CD8-positive, alpha-beta memory T cell (primary cell): ENCODE measurements around the gene RTL5. TPM values are rescaled to one million over a fixed set of nuclear protein-coding genes. Genes with fewer than 3 reads are reported as not detected.
A peak's percentile ranks its signal among the peaks of the same experiment; 100 is the strongest.

Source experiments
- CTCF ChIA-PET: fragments of 350-600 bp; sonication (Branson Sonifier 250); formaldehyde crosslinking; loops from one replicate; lab custom pipeline; 2021; ENCODE audit warnings: antibody characterized with exemption; lab: Charles Lee
- POLR2A ChIA-PET: fragments of 350-600 bp; sonication (Branson Sonifier 250); formaldehyde crosslinking; loops from one replicate; lab custom pipeline; 2021; ENCODE audit warnings: antibody characterized with exemption; lab: Charles Lee
- DNase-seq, 5 donors: peaks; one replicate each; pipeline versions ENCODE4 v3.0.0 to v3.0.0-alpha.2; 2020 to 2022; ENCODE audit warnings: mixed read lengths in 1 of 5
- H3K27ac ChIP-seq: one replicate; pipeline ENCODE4 v1.7.0; 2013; ENCODE audit warnings: low read depth, mild to moderate bottlenecking, low read length, moderate library complexity
- H3K27me3 ChIP-seq: 2 replicates; pipeline ENCODE4 v1.7.0; 2013; ENCODE audit warnings: low read length, mild to moderate bottlenecking; ENCODE audit not compliant: insufficient read depth, poor library complexity, severe bottlenecking
- H3K36me3 ChIP-seq: 2 replicates; pipeline ENCODE4 v1.7.0; 2013; ENCODE audit warnings: mild to moderate bottlenecking, low read length, moderate library complexity; ENCODE audit not compliant: insufficient read depth
- H3K4me1 ChIP-seq: 2 replicates; pipeline ENCODE4 v1.7.0; 2013; ENCODE audit warnings: mild to moderate bottlenecking, low read length, moderate library complexity; ENCODE audit not compliant: insufficient read depth
- H3K4me3 ChIP-seq: 2 replicates; pipeline ENCODE4 v1.7.0; 2013; ENCODE audit warnings: mild to moderate bottlenecking, low read length
- H3K9me3 ChIP-seq: 2 replicates; pipeline ENCODE4 v1.7.0; 2013; ENCODE audit warnings: mild to moderate bottlenecking, low read length
- H3K27ac Mint-ChIP-seq, 8 donors: one replicate each; pipeline ENCODE4 v1.8.0; 2020 to 2021; ENCODE audit warnings: mixed read lengths in 8 of 8, mild to moderate bottlenecking in 6 of 8, inconsistent platforms in 3 of 8, moderate library complexity in 3 of 8
- H3K27me3 Mint-ChIP-seq, 2 donors: one replicate each; pipeline ENCODE4 v1.8.0; 2020 to 2021; ENCODE audit warnings: mixed read lengths in 2 of 2, mild to moderate bottlenecking in 1 of 2, moderate library complexity in 1 of 2
- H3K36me3 Mint-ChIP-seq, 3 donors: one replicate each; pipeline ENCODE4 v1.8.0; 2020 to 2021; ENCODE audit warnings: mixed read lengths in 3 of 3, inconsistent platforms in 1 of 3, mild to moderate bottlenecking in 1 of 3
- H3K4me1 Mint-ChIP-seq, 3 donors: one replicate each; pipeline ENCODE4 v1.8.0; 2020 to 2021; ENCODE audit warnings: mixed read lengths in 3 of 3, inconsistent platforms in 1 of 3, mild to moderate bottlenecking in 1 of 3
- H3K4me3 Mint-ChIP-seq, 7 donors: one replicate each; pipeline ENCODE4 v1.8.0; 2020 to 2021; ENCODE audit warnings: mixed read lengths in 7 of 7, mild to moderate bottlenecking in 6 of 7, moderate library complexity in 4 of 7, inconsistent platforms in 2 of 7
- H3K9me3 Mint-ChIP-seq, 5 donors: one replicate each; pipeline ENCODE4 v1.8.0; 2020 to 2022; ENCODE audit warnings: mixed read lengths in 5 of 5, mild to moderate bottlenecking in 3 of 5, moderate library complexity in 2 of 5, inconsistent platforms in 1 of 5
- polyA plus RNA-seq: library from polyadenylated mRNA; unstranded; fragments of 300-500 nt; fragmentation: Illumina TruSeq; gene quantifications from one replicate; pipeline ENCODE4 v1.2.3, GENCODE V29; 2021
- total RNA-seq, 2 experiments: library from RNA; stranded (reverse); gene quantifications; one replicate each; pipeline ENCODE4 v1.2.3, GENCODE V29; 2021

RTL5 gene
- total and polyA plus RNA-seq, 3 experiments from 2014 or later = 0.55 to 1.0 (median 1.00) TPM

GRCh38 chrX:72128881-72129280, 2.8 kb downstream of the RTL5 start:
- Mint-ChIP-seq H3K27me3 (peaks cover 0 to 11% of the 10 kb centered on the region in 2 donors), H3K9me3 (no peaks in the 10 kb centered on the region), H3K4me3 (peak overlapping the region in 2 of 7 donors; percentile 20 to 57), H3K4me1 (peaks cover 31 to 37% (median 34%) of the 10 kb centered on the region in 3 donors), H3K27ac (peak overlapping the region in 3 of 8 donors; percentile 15 to 56 (median 26)), H3K36me3 (no peaks in the 10 kb centered on the region)
- Histone ChIP-seq H3K36me3 (no peaks in the 10 kb centered on the region), H3K27me3 (no peaks in the 10 kb centered on the region), H3K27ac (no peak overlapping the region), H3K4me3 (no peak overlapping the region), H3K4me1 (peaks cover 14% of the 10 kb centered on the region), H3K9me3 (no peaks in the 10 kb centered on the region)
- CTCF ChIA-PET = interaction anchor here (1.1 to 9.9 kb wide), 2 partner anchors 80 to 107 kb away, joined by 3 to 135 read pairs; no protein-coding TSS in a partner anchor
- POLR2A ChIA-PET = no interaction called here
- peak in 1 of 5 donors; percentile 2 for DNase-seq

GRCh38 chrX:72128183-72128834, 3.4 kb downstream of the RTL5 start:
- H3K27ac Mint-ChIP-seq = peak overlapping the region in 2 of 8 donors; percentile 15 to 56
- POLR2A ChIA-PET = no interaction called here
- no peaks in the 10 kb centered on the region for H3K9me3 Mint-ChIP-seq
- H3K36me3 Mint-ChIP-seq = no peaks in the 10 kb centered on the region
- peaks cover 37 to 43% (median 40%) of the 10 kb centered on the region in 3 donors for H3K4me1 Mint-ChIP-seq
- H3K4me3 Mint-ChIP-seq = no peak overlapping the region
- H3K27ac ChIP-seq = no peak overlapping the region
- H3K4me3 ChIP-seq = no peak overlapping the region
- H3K27me3 Mint-ChIP-seq = peaks cover 0 to 11% of the 10 kb centered on the region in 2 donors
- CTCF ChIA-PET = interaction anchor here (1.1 to 9.9 kb wide), 3 partner anchors 80 to 107 kb away, joined by 3 to 135 read pairs (median 5); no protein-coding TSS in a partner anchor
- no peak for DNase-seq
- H3K9me3 ChIP-seq = no peaks in the 10 kb centered on the region
- H3K4me1 ChIP-seq = peaks cover 17% of the 10 kb centered on the region
- H3K27me3 ChIP-seq = no peaks in the 10 kb centered on the region
- H3K36me3 ChIP-seq = no peaks in the 10 kb centered on the region

- no peaks in the 10 kb centered on the region for H3K27me3 ChIP-seq
- no peak overlapping the region for H3K27ac Mint-ChIP-seq
- peaks cover 46 to 49% (median 47%) of the 10 kb centered on the region in 3 donors for H3K4me1 Mint-ChIP-seq
- H3K27ac ChIP-seq = no peak overlapping the region
- H3K36me3 ChIP-seq = no peaks in the 10 kb centered on the region
- H3K9me3 ChIP-seq = no peaks in the 10 kb centered on the region
- H3K36me3 Mint-ChIP-seq = no peaks in the 10 kb centered on the region
- H3K9me3 Mint-ChIP-seq = no peaks in the 10 kb centered on the region
- H3K27me3 Mint-ChIP-seq = peaks cover 0 to 17% of the 10 kb centered on the region in 2 donors
- ChIA-PET POLR2A (interaction anchor here (1.0 kb wide), 1 partner anchor 81 kb away, joined by 3 read pairs; no protein-coding TSS in a partner anchor), CTCF (interaction anchor here (1.7 to 9.9 kb wide), 4 partner anchors 26 to 128 kb away, joined by 4 to 135 read pairs (median 20); no protein-coding TSS in a partner anchor)
- peaks cover 27% of the 10 kb centered on the region for H3K4me1 ChIP-seq
- no peak overlapping the region for H3K4me3 ChIP-seq
- no peak overlapping the region for H3K4me3 Mint-ChIP-seq
- no peak for DNase-seq
These were observed 4.4 kb downstream of the RTL5 start for GRCh38 chrX:72127332-72127731.

GRCh38 chrX:72126539-72127140, 5.1 kb downstream of the RTL5 start:
- peak; percentile 67 to 84 (median 72) for DNase-seq
- Histone ChIP-seq H3K9me3 (no peaks in the 10 kb centered on the region), H3K27me3 (no peaks in the 10 kb centered on the region), H3K36me3 (no peaks in the 10 kb centered on the region), H3K4me3 (no peak overlapping the region), H3K4me1 (peaks cover 30% of the 10 kb centered on the region), H3K27ac (no peak overlapping the region)
- Mint-ChIP-seq H3K36me3 (no peaks in the 10 kb centered on the region), H3K9me3 (no peaks in the 10 kb centered on the region), H3K27me3 (peaks cover 0 to 13% of the 10 kb centered on the region in 2 donors), H3K4me1 (peaks cover 48 to 52% (median 51%) of the 10 kb centered on the region in 3 donors), H3K27ac (peak overlapping the region; percentile 43 to 90 (median 79)), H3K4me3 (peak overlapping the region in 4 of 7 donors; percentile 2 to 46 (median 32))
- POLR2A ChIA-PET = interaction anchor here (1.0 kb wide), 1 partner anchor 81 kb away, joined by 3 read pairs; no protein-coding TSS in a partner anchor
- CTCF ChIA-PET = interaction anchor here (0.6 to 9.9 kb wide), 8 partner anchors 21 to 127 kb away, joined by 3 to 135 read pairs (median 4); no protein-coding TSS in a partner anchor

- peaks cover 55 to 58% (median 56%) of the 10 kb centered on the region in 3 donors for H3K4me1 Mint-ChIP-seq
- peaks cover 0 to 13% of the 10 kb centered on the region in 2 donors for H3K27me3 Mint-ChIP-seq
- ChIA-PET POLR2A (no interaction called here), CTCF (interaction anchor here (0.6 to 9.9 kb wide), 8 partner anchors 21 to 127 kb away, joined by 3 to 135 read pairs (median 4); no protein-coding TSS in a partner anchor)
- H3K4me3 Mint-ChIP-seq = no peak overlapping the region
- H3K27ac ChIP-seq = no peak overlapping the region
- no peaks in the 10 kb centered on the region for H3K9me3 ChIP-seq
- H3K27me3 ChIP-seq = no peaks in the 10 kb centered on the region
- H3K4me1 ChIP-seq = peaks cover 36% of the 10 kb centered on the region
- H3K9me3 Mint-ChIP-seq = no peaks in the 10 kb centered on the region
- no peaks in the 10 kb centered on the region for H3K36me3 Mint-ChIP-seq
- peak overlapping the region in 6 of 8 donors; percentile 40 to 88 (median 62) for H3K27ac Mint-ChIP-seq
- H3K36me3 ChIP-seq = no peaks in the 10 kb centered on the region
- H3K4me3 ChIP-seq = no peak overlapping the region
- DNase-seq = no peak
These were observed 5.7 kb downstream of the RTL5 start for GRCh38 chrX:72126048-72126415.

GRCh38 chrX:72125331-72126047, 6.2 kb downstream of the RTL5 start:
- Mint-ChIP-seq H3K9me3 (no peaks in the 10 kb centered on the region), H3K27me3 (peaks cover 0 to 15% of the 10 kb centered on the region in 2 donors), H3K4me3 (peak overlapping the region in 2 of 7 donors; percentile 14 to 54), H3K27ac (peak overlapping the region in 7 of 8 donors; percentile 40 to 94 (median 71)), H3K36me3 (no peaks in the 10 kb centered on the region), H3K4me1 (peaks cover 60 to 64% (median 62%) of the 10 kb centered on the region in 3 donors)
- Histone ChIP-seq H3K27ac (no peak overlapping the region), H3K36me3 (no peaks in the 10 kb centered on the region), H3K4me3 (no peak overlapping the region), H3K9me3 (no peaks in the 10 kb centered on the region), H3K4me1 (peaks cover 42% of the 10 kb centered on the region), H3K27me3 (no peaks in the 10 kb centered on the region)
- CTCF ChIA-PET = interaction anchor here (1.7 to 9.9 kb wide), 5 partner anchors 24 to 126 kb away, joined by 4 to 135 read pairs (median 6); no protein-coding TSS in a partner anchor
- POLR2A ChIA-PET = no interaction called here
- DNase-seq = no peak

GRCh38 chrX:72124540-72125201, 7.0 kb downstream of the RTL5 start:
- Mint-ChIP-seq H3K4me1 (peaks cover 66 to 70% (median 70%) of the 10 kb centered on the region in 3 donors), H3K4me3 (peak overlapping the region in 5 of 7 donors; percentile 0 to 58 (median 45))

More at GRCh38 chrX:72124540-72125201, 7.0 kb downstream of the RTL5 start:
- no peak for DNase-seq
- H3K27ac Mint-ChIP-seq = peak overlapping the region in 7 of 8 donors; percentile 53 to 94 (median 80)
- CTCF ChIA-PET = interaction anchor here (2.1 to 9.9 kb wide), 3 partner anchors 30 to 125 kb away, joined by 6 to 135 read pairs (median 34); no protein-coding TSS in a partner anchor
- H3K27me3 Mint-ChIP-seq = peaks cover 0 to 17% of the 10 kb centered on the region in 2 donors
- H3K4me1 ChIP-seq = peaks cover 42% of the 10 kb centered on the region
- H3K36me3 Mint-ChIP-seq = no peaks in the 10 kb centered on the region
- no peaks in the 10 kb centered on the region for H3K36me3 ChIP-seq
- H3K9me3 Mint-ChIP-seq = no peaks in the 10 kb centered on the region
- POLR2A ChIA-PET = interaction anchor here (1.3 kb wide), 1 partner anchor 16 kb away, joined by 3 read pairs; no protein-coding TSS in a partner anchor
- H3K27ac ChIP-seq = no peak overlapping the region
- H3K27me3 ChIP-seq = no peaks in the 10 kb centered on the region
- H3K4me3 ChIP-seq = no peak overlapping the region
- no peaks in the 10 kb centered on the region for H3K9me3 ChIP-seq
